Activated B cell treated with CpG ODN at 0.5 μM for 24 hours (primary cell): ENCODE data around the gene CXCL6. TPM values are rescaled to one million over a fixed set of nuclear protein-coding genes. Genes with fewer than 3 reads are reported as not detected.

Source experiments
- ATAC-seq: fragments of 200-7000 bp; cut with Tn5 transposase; one replicate; pipeline ENCODE4 v1.10.0; 2021; ENCODE audit warnings: low read depth, mild to moderate bottlenecking, moderate library complexity
- CTCF ChIA-PET: fragments of 350-600 bp; sonication (Branson Sonifier 250); formaldehyde crosslinking; loops from one replicate; lab custom pipeline; 2021; ENCODE audit warnings: antibody characterized with exemption; lab: Charles Lee
- POLR2A ChIA-PET: fragments of 350-600 bp; sonication (Branson Sonifier 250); formaldehyde crosslinking; loops from one replicate; lab custom pipeline; 2021; ENCODE audit warnings: antibody characterized with exemption; lab: Charles Lee
- DNase-seq: peaks from one replicate; pipeline ENCODE4 v3.0.0; 2022
- H3K27ac Mint-ChIP-seq: one replicate; pipeline ENCODE4 v1.8.0; 2020; ENCODE audit warnings: mixed read lengths
- H3K27me3 Mint-ChIP-seq: one replicate; pipeline ENCODE4 v1.8.0; 2021; ENCODE audit warnings: mixed read lengths
- H3K36me3 Mint-ChIP-seq: one replicate; pipeline ENCODE4 v1.8.0; 2021; ENCODE audit warnings: low read depth, mixed read lengths
- H3K4me1 Mint-ChIP-seq: one replicate; pipeline ENCODE4 v1.8.0; 2021; ENCODE audit warnings: mixed read lengths
- H3K4me3 Mint-ChIP-seq: one replicate; pipeline ENCODE4 v1.8.0; 2020; ENCODE audit warnings: mild to moderate bottlenecking, mixed read lengths
- H3K9me3 Mint-ChIP-seq: one replicate; pipeline ENCODE4 v1.8.0; 2020; ENCODE audit warnings: mixed read lengths
- CTCF ChIP-seq: fragments of 200-600 bp; IDR thresholded peaks from one replicate; pipeline ENCODE4 v1.8.0; 2022; ENCODE audit warnings: antibody characterized with exemption, mild to moderate bottlenecking
- intact Hi-C: fragments of 100-400 bp; cut with micrococcal nuclease; formaldehyde crosslinking; loops from one replicate; pipeline ENCODE4 v1.15.1; 2024
- total RNA-seq: library from RNA; stranded (reverse); gene quantifications from 2 replicates; pipeline ENCODE4 v1.2.3, GENCODE V29; 2022

Gene CXCL6
- total RNA-seq, 1 donor from 2014 or later: not detected

GRCh38 chr4:73885574-73886267 is 49.2 kb downstream of the CXCL6 start:
- no peak for ATAC-seq

More at GRCh38 chr4:73885574-73886267, 49.2 kb downstream of the CXCL6 start:
- DNase-seq: no peak
- Mint-ChIP-seq H3K27ac (no peak overlapping the region), H3K27me3 (peaks cover 4% of the 10 kb centered on the region), H3K9me3 (no peaks in the 10 kb centered on the region), H3K36me3 (no peaks in the 10 kb centered on the region), H3K4me1 (no peaks in the 10 kb centered on the region), H3K4me3 (no peak overlapping the region)
- ChIA-PET CTCF (no interaction called here), POLR2A (no interaction called here)
- TF ChIP-seq CTCF: no peak
- intact Hi-C loops: no loop called here

Other genes with a start within 250 kb of the CXCL6 start
- gene RASSF6, start 216.2 kb upstream of the CXCL6 start, total RNA-seq: 4.0 TPM in 2 replicates
- gene CXCL8, start 96.1 kb upstream of the CXCL6 start, total RNA-seq: 0.71 and 1.1 TPM in 2 replicates
- gene PF4V1, start 16.6 kb downstream of the CXCL6 start, total RNA-seq: not detected in 2 replicates
- not detected in 2 replicates for gene CXCL1, start 32.7 kb downstream of the CXCL6 start, total RNA-seq
- gene PF4, start 145.3 kb downstream of the CXCL6 start, total RNA-seq: not detected in 2 replicates
- gene PPBP, start 151.5 kb downstream of the CXCL6 start, total RNA-seq: 0.32 and 0.33 TPM in 2 replicates
- gene CXCL5, start 162.0 kb downstream of the CXCL6 start, total RNA-seq: not detected in 2 replicates
- not detected in 2 replicates for gene CXCL3, start 202.0 kb downstream of the CXCL6 start, total RNA-seq